Endothelial cell of umbilical vein (primary cell): ENCODE data around the gene TMEM14A. TPM values are rescaled to one million over a fixed set of nuclear protein-coding genes. Genes with fewer than 3 reads are reported as not detected.

Experiments
- BruUV-seq: library from RNA; stranded (reverse); fragments of 400-500 nt; replicated peaks from 2 replicates; lab custom pipeline; 2021; lab: Mats Ljungman, UMichigan
- CTCF ChIA-PET: fragments of 300-600, 350-600 bp; sonication (Branson Sonifier 250); formaldehyde crosslinking; loops from one replicate; lab custom pipeline; 2021; ENCODE audit warnings: antibody characterized with exemption, inconsistent platforms; lab: Charles Lee
- POLR2A ChIA-PET: fragments of 300-600, 350-600 bp; sonication (Branson Sonifier 250); formaldehyde crosslinking; loops from one replicate; lab custom pipeline; 2021; ENCODE audit warnings: antibody characterized with exemption, inconsistent platforms; lab: Charles Lee
- DNase-seq: peaks from one replicate; pipeline ENCODE4 v3.0.0-alpha.2; 2011; ENCODE audit warnings: low read depth, low spot score
- FAIRE-seq: peaks from 2 replicates; lab custom pipeline; 2011; peaks lifted over from hg19 to GRCh38; lab: Jason Lieb, UNC
- H2AFZ ChIP-seq: 2 replicates; pipeline ENCODE4 v1.6.0; 2012; ENCODE audit warnings: low read depth, low read length, control low read depth, inconsistent platforms
- H3K27ac ChIP-seq: 2 replicates; pipeline ENCODE4 v1.5.1; 2011; ENCODE audit warnings: low read depth, mild to moderate bottlenecking, control low read depth, low read length, moderate library complexity; ENCODE audit not compliant: insufficient read depth
- H3K27me3 ChIP-seq, 2 experiments: 2 replicates each; pipeline versions ENCODE4 v1.6.0 to v1.6.1; 2011; ENCODE audit warnings: low read length in 2 of 2, mixed read lengths in 1 of 2; ENCODE audit not compliant: control insufficient read depth in 2 of 2, insufficient read depth in 2 of 2
- H3K36me3 ChIP-seq, 2 experiments: 2 replicates in 1 of 2; 3 replicates in 1 of 2; pipeline ENCODE4 v1.5.1; 2011; ENCODE audit warnings: low read length in 2 of 2, mild to moderate bottlenecking in 1 of 2, moderate library complexity in 1 of 2; ENCODE audit not compliant: control insufficient read depth in 2 of 2, insufficient read depth in 2 of 2; ENCODE audit errors: extremely low read depth in 1 of 2
- H3K4me1 ChIP-seq: 3 replicates; pipeline ENCODE4 v1.5.1; 2011; ENCODE audit warnings: mild to moderate bottlenecking, low read length; ENCODE audit not compliant: control insufficient read depth, insufficient read depth; ENCODE audit errors: extremely low read depth
- H3K4me2 ChIP-seq: 2 replicates; pipeline ENCODE4 v1.6.1; 2011; ENCODE audit warnings: low read length, control low read depth, mixed read lengths; ENCODE audit not compliant: insufficient read depth
- H3K4me3 ChIP-seq, 3 experiments: fragments of 200-600 bp in 1 of 3; sonication (generic), shearing (Covaris generic) in 1 of 3; replicated peaks in 1 of 3; 2 replicates each; pipeline ENCODE4 v1.5.1; 2011 to 2016; ENCODE audit warnings: control low read depth in 3 of 3, low read length in 3 of 3, mild to moderate bottlenecking in 2 of 3, inconsistent platforms in 1 of 3, low read depth in 1 of 3, moderate library complexity in 1 of 3; ENCODE audit not compliant: insufficient read depth in 1 of 3
- H3K79me2 ChIP-seq: 2 replicates; pipeline ENCODE4 v1.6.0; 2012; ENCODE audit warnings: low read length, inconsistent platforms; ENCODE audit not compliant: control insufficient read depth, insufficient read depth
- H3K9ac ChIP-seq: replicated peaks from 2 replicates; pipeline ENCODE3; 2011; ENCODE audit warnings: low read length, control low read depth; ENCODE audit not compliant: insufficient read depth; ENCODE audit errors: extremely low read depth
- H3K9me1 ChIP-seq: replicated peaks from 3 replicates; pipeline ENCODE4 v1.6.0; 2011; ENCODE audit warnings: mild to moderate bottlenecking, low read length; ENCODE audit not compliant: control insufficient read depth, insufficient read depth; ENCODE audit errors: extremely low read depth
- H3K9me3 ChIP-seq: replicated peaks from 2 replicates; pipeline ENCODE4 v1.5.1; 2012; ENCODE audit warnings: low read length, inconsistent platforms; ENCODE audit not compliant: control insufficient read depth, insufficient read depth
- H4K20me1 ChIP-seq: replicated peaks from 2 replicates; pipeline ENCODE3; 2011; ENCODE audit warnings: mild to moderate bottlenecking, low read length; ENCODE audit not compliant: control insufficient read depth, insufficient read depth; ENCODE audit errors: extremely low read depth
- EZH2 ChIP-seq: IDR thresholded peaks from 2 replicates; pipeline ENCODE4 v1.6.1; 2012; ENCODE audit warnings: borderline replicate concordance, low read depth, mild to moderate bottlenecking, moderate library complexity, low read length, inconsistent platforms; ENCODE audit not compliant: severe bottlenecking
- FOS ChIP-seq: IDR thresholded peaks from 2 replicates; pipeline ENCODE4 v1.6.1; 2011; ENCODE audit warnings: mild to moderate bottlenecking, low read length, moderate library complexity, borderline replicate concordance; ENCODE audit not compliant: insufficient read depth
- GATA2 ChIP-seq: IDR thresholded peaks from 2 replicates; pipeline ENCODE4 v1.7.0; 2011; ENCODE audit warnings: low read depth, mild to moderate bottlenecking, moderate library complexity, mixed read lengths, low read length; ENCODE audit not compliant: insufficient read length, insufficient read depth
- JUN ChIP-seq: IDR thresholded peaks from 2 replicates; pipeline ENCODE4 v1.6.1; 2011; ENCODE audit warnings: borderline replicate concordance, low read depth; ENCODE audit not compliant: insufficient read length, insufficient read depth
- MYC ChIP-seq: IDR thresholded peaks from one replicate; pipeline ENCODE4 v1.6.1; 2011; ENCODE audit warnings: mild to moderate bottlenecking, low read depth, low read length
- POLR2A ChIP-seq: IDR thresholded peaks from 2 replicates; pipeline ENCODE4 v1.6.1; 2012; ENCODE audit warnings: low read depth, mild to moderate bottlenecking, control low read depth, low read length
- POLR2AphosphoS5 ChIP-seq: IDR thresholded peaks from 2 replicates; pipeline ENCODE4 v1.6.1; 2012; ENCODE audit warnings: low read depth, mild to moderate bottlenecking, control low read depth, low read length, moderate library complexity; ENCODE audit not compliant: insufficient read depth
- dilution Hi-C: fragments of 300-500 bp; cut with MboI; formaldehyde crosslinking; loops from one replicate; pipeline ENCODE4 v1.15.0; 2019; ENCODE audit warnings: low sequenced_read_pairs; ENCODE audit not compliant: extremely low pct_ligation_motif_present
- intact Hi-C: fragments of 100-400 bp; cut with micrococcal nuclease; formaldehyde crosslinking; loops from one replicate; pipeline ENCODE4 v1.10.0; 2022
- polyA plus RNA-seq, 4 experiments: library from polyadenylated mRNA; depleted of rRNA in 3 of 4; stranded (reverse) in 3 of 4; unstranded in 1 of 4; fragments of >200 nt; gene quantifications; 2 replicates each; pipeline versions ENCODE4 v1.2.1 to v1.2.3, GENCODE V29; 2011 to 2012; ENCODE audit warnings: missing spikeins in 1 of 4
- total RNA-seq: library from RNA; stranded (reverse); gene quantifications from 2 replicates; pipeline ENCODE4 v1.2.3, GENCODE V29; 2021
- TF ChIP-seq, protein P1 (sequence below): IDR thresholded peaks from 2 replicates; pipeline ENCODE4 v1.6.1; 2011; ENCODE audit not compliant: insufficient read depth, insufficient read length
- TF ChIP-seq, protein P2 (sequence below), 2 donors: IDR thresholded peaks; 1 replicate in 1 of 2; 2 replicates in 1 of 2; pipeline ENCODE4 v1.5.1; 2011; ENCODE audit warnings: low read length in 2 of 2, mild to moderate bottlenecking in 2 of 2, moderate library complexity in 2 of 2, control low read depth in 1 of 2, inconsistent platforms in 1 of 2, low read depth in 1 of 2; ENCODE audit not compliant: insufficient read depth in 1 of 2; ENCODE audit errors: extremely low read depth in 1 of 2

TMEM14A gene
- total and polyA plus RNA-seq, 2 donors (not counting 3 experiments of a cell fraction or from before 2014, with no cell fraction given): 19.5 to 33.7 TPM

DNA sequence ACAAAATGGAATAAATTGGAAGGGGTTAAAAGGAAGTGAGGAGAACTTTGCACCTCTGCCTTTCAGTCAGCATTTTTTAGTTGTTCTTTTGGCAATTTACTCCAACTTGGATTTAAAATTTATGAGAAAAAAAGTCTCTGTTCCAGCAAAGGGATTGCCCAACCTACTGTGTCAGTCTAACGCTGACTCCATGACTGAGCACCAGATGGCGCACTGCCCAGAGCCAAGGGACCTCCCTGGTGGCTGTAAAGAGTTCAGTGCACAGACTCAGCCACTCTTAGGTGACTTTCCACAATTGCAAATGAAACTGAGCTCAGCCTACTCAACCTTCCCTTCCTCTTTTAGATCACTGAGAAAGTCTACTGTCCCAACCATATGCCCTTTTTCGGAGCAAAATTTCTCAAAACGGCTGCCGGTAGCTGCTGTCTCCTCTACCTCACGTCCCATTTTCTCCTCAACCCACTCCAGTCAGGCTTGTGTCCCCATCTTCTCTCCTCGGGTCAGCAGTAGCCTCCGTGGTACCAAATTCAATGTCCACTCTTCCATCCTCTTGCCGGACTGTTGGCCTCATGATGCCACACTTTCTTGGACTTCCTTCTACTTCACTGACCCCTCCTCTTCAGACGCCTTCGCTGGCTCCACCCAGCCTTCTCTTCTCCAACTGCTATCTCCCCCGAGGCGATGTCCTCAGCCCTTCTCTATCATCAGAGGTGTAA, 53.7 kb downstream of the TMEM14A start:
- Histone ChIP-seq H3K36me3 (no peaks in the 10 kb centered on the region), H3K4me3 (no peak overlapping the region), H2AFZ (no peak overlapping the region), H3K9ac (no peak overlapping the region), H3K4me1 (no peaks in the 10 kb centered on the region), H3K27ac (no peak overlapping the region), H3K79me2 (no peaks in the 10 kb centered on the region), H3K4me2 (no peak overlapping the region), H3K9me3 (no peaks in the 10 kb centered on the region), H4K20me1 (no peaks in the 10 kb centered on the region), H3K27me3 (peaks cover 0 to 2% of the 10 kb centered on the region in 2 experiments), H3K9me1 (no peaks in the 10 kb centered on the region)
- DNase-seq (peak; percentile 53), FAIRE-seq (peak; percentile 93)
- intact Hi-C loops: no loop called here
- TF ChIP-seq, protein P1, sequence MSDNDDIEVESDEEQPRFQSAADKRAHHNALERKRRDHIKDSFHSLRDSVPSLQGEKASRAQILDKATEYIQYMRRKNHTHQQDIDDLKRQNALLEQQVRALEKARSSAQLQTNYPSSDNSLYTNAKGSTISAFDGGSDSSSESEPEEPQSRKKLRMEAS: no peak
- TF ChIP-seq, protein P2, sequence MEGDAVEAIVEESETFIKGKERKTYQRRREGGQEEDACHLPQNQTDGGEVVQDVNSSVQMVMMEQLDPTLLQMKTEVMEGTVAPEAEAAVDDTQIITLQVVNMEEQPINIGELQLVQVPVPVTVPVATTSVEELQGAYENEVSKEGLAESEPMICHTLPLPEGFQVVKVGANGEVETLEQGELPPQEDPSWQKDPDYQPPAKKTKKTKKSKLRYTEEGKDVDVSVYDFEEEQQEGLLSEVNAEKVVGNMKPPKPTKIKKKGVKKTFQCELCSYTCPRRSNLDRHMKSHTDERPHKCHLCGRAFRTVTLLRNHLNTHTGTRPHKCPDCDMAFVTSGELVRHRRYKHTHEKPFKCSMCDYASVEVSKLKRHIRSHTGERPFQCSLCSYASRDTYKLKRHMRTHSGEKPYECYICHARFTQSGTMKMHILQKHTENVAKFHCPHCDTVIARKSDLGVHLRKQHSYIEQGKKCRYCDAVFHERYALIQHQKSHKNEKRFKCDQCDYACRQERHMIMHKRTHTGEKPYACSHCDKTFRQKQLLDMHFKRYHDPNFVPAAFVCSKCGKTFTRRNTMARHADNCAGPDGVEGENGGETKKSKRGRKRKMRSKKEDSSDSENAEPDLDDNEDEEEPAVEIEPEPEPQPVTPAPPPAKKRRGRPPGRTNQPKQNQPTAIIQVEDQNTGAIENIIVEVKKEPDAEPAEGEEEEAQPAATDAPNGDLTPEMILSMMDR (IDR thresholded peaks at IDR 0.05; ENCODE audit: extremely low read depth in 1 of 2, insufficient read depth in 1 of 2, low read depth in 1 of 2, low read length in 2 of 2): peak; percentile 60 to 76
- dilution Hi-C loops: no loop called here
- ChIA-PET CTCF (interaction anchor here (0.6 to 2.2 kb wide), 8 partner anchors 14 to 761 kb away, joined by 3 to 8 read pairs (median 4); partner anchors contain the start of gene FBXO9), POLR2A (no interaction called here)
- no TSS peak for BruUV-seq

DNA sequence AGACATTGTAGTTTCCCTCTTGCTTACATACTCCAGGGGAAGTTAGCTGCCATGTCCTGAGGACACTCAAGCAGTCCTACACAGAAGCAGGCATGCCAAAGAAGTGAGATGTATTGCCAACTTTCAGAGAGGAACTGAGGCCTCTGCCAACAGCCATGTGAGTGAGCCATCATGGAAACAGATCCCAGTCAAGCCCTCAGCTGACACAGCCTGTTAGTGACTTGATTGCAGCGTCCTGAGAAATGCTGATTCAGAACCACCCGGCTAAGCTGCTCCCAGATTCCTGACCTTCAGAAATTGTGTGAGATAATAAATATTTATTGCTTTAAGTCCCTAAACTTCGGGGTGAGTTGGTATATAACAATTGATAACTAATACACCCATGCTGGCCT, 54.2 kb downstream of the TMEM14A start:
- TF ChIP-seq JUN: no peak
- no peak for TF ChIP-seq FOS
- no peak for TF ChIP-seq POLR2AphosphoS5
- TF ChIP-seq, protein P2 (IDR thresholded peaks at IDR 0.05; ENCODE audit: extremely low read depth in 1 of 2, insufficient read depth in 1 of 2, low read depth in 1 of 2, low read length in 2 of 2): no peak
- TF ChIP-seq MYC: no peak
- TF ChIP-seq GATA2: no peak
- TF ChIP-seq, protein P1: no peak
- no peak for TF ChIP-seq POLR2A
- TF ChIP-seq EZH2: no peak
- intact Hi-C loops: no loop called here
- DNase-seq (no peak), FAIRE-seq (no peak)
- CTCF ChIA-PET: interaction anchor here (0.6 to 2.2 kb wide), 8 partner anchors 15 to 760 kb away, joined by 3 to 8 read pairs (median 4); partner anchors contain the start of gene FBXO9
- Histone ChIP-seq H3K27me3 (peaks cover 0 to 2% of the 10 kb centered on the region in 2 experiments), H3K4me3 (no peak overlapping the region), H3K79me2 (no peaks in the 10 kb centered on the region), H4K20me1 (no peaks in the 10 kb centered on the region), H2AFZ (no peak overlapping the region), H3K4me2 (no peak overlapping the region), H3K9me3 (no peaks in the 10 kb centered on the region), H3K9me1 (no peaks in the 10 kb centered on the region), H3K9ac (no peak overlapping the region), H3K4me1 (no peaks in the 10 kb centered on the region), H3K36me3 (no peaks in the 10 kb centered on the region), H3K27ac (no peak overlapping the region)
- dilution Hi-C loops: no loop called here
- no TSS peak for BruUV-seq
- POLR2A ChIA-PET: no interaction called here
